H9 (cell line): Measurements from ENCODE around the gene TOR1A. TPM values are rescaled to one million over a fixed set of nuclear protein-coding genes. Genes with fewer than 3 reads are reported as not detected.

Experiments used
- DNase-seq: peaks from one replicate; pipeline ENCODE4 v3.0.0-alpha.2; 2017
- H2AFZ ChIP-seq: one replicate; pipeline ENCODE4 v1.6.1; 2013; ENCODE audit warnings: mild to moderate bottlenecking, low read length, control low read depth, moderate library complexity
- H2AK5ac ChIP-seq: 2 replicates; pipeline ENCODE4 v1.6.1; 2013; ENCODE audit warnings: low read length, control low read depth, mixed read lengths; ENCODE audit not compliant: insufficient read length
- H2BK120ac ChIP-seq: one replicate; pipeline ENCODE4 v1.6.1; 2013; ENCODE audit warnings: low read depth, mild to moderate bottlenecking, low read length, control low read depth, inconsistent platforms; ENCODE audit not compliant: poor library complexity, severe bottlenecking
- H2BK12ac ChIP-seq: 2 replicates; pipeline ENCODE4 v1.6.1; 2013; ENCODE audit warnings: low read length, control low read depth, mixed read lengths, low read depth; ENCODE audit not compliant: insufficient read length
- H2BK15ac ChIP-seq: 2 replicates; pipeline ENCODE4 v1.6.1; 2013; ENCODE audit warnings: low read depth, low read length, control low read depth
- H2BK20ac ChIP-seq: one replicate; pipeline ENCODE4 v1.6.1; 2013; ENCODE audit warnings: low read depth, mild to moderate bottlenecking, low read length, control low read depth, inconsistent platforms; ENCODE audit not compliant: poor library complexity, severe bottlenecking
- H2BK5ac ChIP-seq: 2 replicates; pipeline ENCODE4 v1.6.1; 2013; ENCODE audit warnings: low read length, control low read depth, mixed read lengths; ENCODE audit not compliant: insufficient read length
- H3K14ac ChIP-seq: 2 replicates; pipeline ENCODE4 v1.6.1; 2013; ENCODE audit warnings: low read length, control low read depth; ENCODE audit not compliant: insufficient read depth
- H3K18ac ChIP-seq: 2 replicates; pipeline ENCODE4 v1.6.1; 2013; ENCODE audit warnings: low read depth, mild to moderate bottlenecking, mixed read lengths, low read length, control low read depth; ENCODE audit not compliant: insufficient read length
- H3K23ac ChIP-seq: 2 replicates; pipeline ENCODE4 v1.6.1; 2013; ENCODE audit warnings: low read length, control low read depth, mixed read lengths, low read depth; ENCODE audit not compliant: insufficient read length
- H3K23me2 ChIP-seq: 2 replicates; pipeline ENCODE4 v1.6.1; 2013; ENCODE audit warnings: low read depth, mild to moderate bottlenecking, mixed read lengths, low read length, control low read depth; ENCODE audit not compliant: insufficient read length, poor library complexity, severe bottlenecking
- H3K27ac ChIP-seq: 2 replicates; pipeline ENCODE4 v1.5.1; 2013; ENCODE audit warnings: low read length, control low read depth, mixed read lengths, low read depth; ENCODE audit not compliant: insufficient read length
- H3K27me3 ChIP-seq: 2 replicates; pipeline ENCODE4 v1.6.1; 2013; ENCODE audit warnings: low read length, control low read depth, inconsistent platforms; ENCODE audit not compliant: insufficient read depth
- H3K4ac ChIP-seq: 2 replicates; pipeline ENCODE4 v1.6.1; 2013; ENCODE audit warnings: low read depth, mild to moderate bottlenecking, control low read depth, inconsistent platforms, low read length, moderate library complexity
- H3K4me1 ChIP-seq: 2 replicates; pipeline ENCODE4 v1.6.1; 2013; ENCODE audit warnings: low read length, control low read depth, inconsistent platforms; ENCODE audit not compliant: insufficient read depth
- H3K4me2 ChIP-seq: 2 replicates; pipeline ENCODE4 v1.6.1; 2013; ENCODE audit warnings: low read length, control low read depth, mixed read lengths; ENCODE audit not compliant: insufficient read length, insufficient read depth
- H3K56ac ChIP-seq: 2 replicates; pipeline ENCODE4 v1.6.1; 2013; ENCODE audit warnings: low read depth, mild to moderate bottlenecking, mixed read lengths, low read length, control low read depth; ENCODE audit not compliant: insufficient read length
- H3K79me1 ChIP-seq: 2 replicates; pipeline ENCODE4 v1.6.1; 2013; ENCODE audit warnings: low read depth, mild to moderate bottlenecking, moderate library complexity, low read length, control low read depth, inconsistent platforms; ENCODE audit not compliant: insufficient read depth, poor library complexity, severe bottlenecking
- H3K79me2 ChIP-seq: 2 replicates; pipeline ENCODE4 v1.6.1; 2013; ENCODE audit warnings: low read length, control low read depth, inconsistent platforms; ENCODE audit not compliant: insufficient read depth
- H3K9ac ChIP-seq: 2 replicates; pipeline ENCODE4 v1.6.1; 2013; ENCODE audit warnings: low read length, control low read depth, mixed read lengths; ENCODE audit not compliant: insufficient read length; ENCODE audit errors: extremely low read depth
- H3K9me3 ChIP-seq: one replicate; pipeline ENCODE4 v1.6.1; 2013; ENCODE audit warnings: low read depth, low read length, inconsistent platforms; ENCODE audit not compliant: control insufficient read depth
- H3T11ph ChIP-seq: one replicate; pipeline ENCODE4 v1.6.1; 2013; ENCODE audit warnings: mild to moderate bottlenecking, low read length, control low read depth, inconsistent platforms
- H4K20me1 ChIP-seq: one replicate; pipeline ENCODE4 v1.6.1; 2013; ENCODE audit not compliant: control insufficient read depth, insufficient read length, insufficient read depth
- H4K5ac ChIP-seq: 2 replicates; pipeline ENCODE4 v1.6.1; 2013; ENCODE audit warnings: low read depth, mild to moderate bottlenecking, mixed read lengths, low read length, control low read depth; ENCODE audit not compliant: insufficient read length
- H4K8ac ChIP-seq: replicated peaks from 2 replicates; pipeline ENCODE4 v1.6.1; 2013; ENCODE audit warnings: low read length, control low read depth, mixed read lengths, low read depth; ENCODE audit not compliant: insufficient read length
- H4K91ac ChIP-seq: 2 replicates; pipeline ENCODE4 v1.6.1; 2013; ENCODE audit warnings: low read depth, mild to moderate bottlenecking, moderate library complexity, mixed read lengths, low read length, control low read depth; ENCODE audit not compliant: insufficient read length
- H3K27ac Mint-ChIP-seq, 3 experiments: 2 replicates in 2 of 3; 3 replicates in 1 of 3; pipeline ENCODE4 v1.8.0; 2020 to 2021; ENCODE audit warnings: mixed read lengths in 3 of 3, mild to moderate bottlenecking in 1 of 3, moderate library complexity in 1 of 3
- H3K27me3 Mint-ChIP-seq: 2 replicates; pipeline ENCODE4 v1.8.0; 2021; ENCODE audit warnings: low read depth, mild to moderate bottlenecking, moderate library complexity, mixed read lengths
- H3K36me3 Mint-ChIP-seq, 3 experiments: 2 replicates in 2 of 3; 3 replicates in 1 of 3; pipeline ENCODE4 v1.8.0; 2020 to 2021; ENCODE audit warnings: low read depth in 3 of 3, mixed read lengths in 3 of 3; ENCODE audit not compliant: insufficient read depth in 1 of 3
- H3K4me1 Mint-ChIP-seq, 2 experiments: 2 replicates each; pipeline ENCODE4 v1.8.0; 2020; ENCODE audit warnings: mixed read lengths in 2 of 2
- H3K4me3 Mint-ChIP-seq, 2 experiments: 2 replicates in 1 of 2; 3 replicates in 1 of 2; pipeline ENCODE4 v1.8.0; 2020 to 2021; ENCODE audit warnings: mild to moderate bottlenecking in 2 of 2, mixed read lengths in 2 of 2, moderate library complexity in 1 of 2
- H3K9me3 Mint-ChIP-seq, 2 experiments: 2 replicates in 1 of 2; 3 replicates in 1 of 2; pipeline ENCODE4 v1.8.0; 2020; ENCODE audit warnings: mild to moderate bottlenecking in 2 of 2, mixed read lengths in 2 of 2, moderate library complexity in 1 of 2
- CTCF ChIP-seq: fragments of 200-600 bp; sonication (generic); conservative IDR thresholded peaks from 3 replicates; pipeline ENCODE4 v1.8.0; 2021; ENCODE audit warnings: antibody characterized with exemption, mild to moderate bottlenecking
- WGBS: extraction: QIAGEN DNeasy Blood & Tissue Kit; methylation state at CpG from one replicate; pipeline ENCODE4 v1.1.7; 2013; ENCODE audit warnings: missing lambda C conversion rate, low lambda C conversion rate, mixed read lengths; ENCODE audit not compliant: insufficient read length; ENCODE audit errors: extremely low coverage; 5-methylcytosine and 5-hydroxymethylcytosine counted together
- total RNA-seq: library from RNA; stranded (reverse); gene quantifications from 2 replicates; pipeline ENCODE4 v1.2.1, GENCODE V29; 2021

Gene TOR1A
- total RNA-seq, 1 experiment from 2014 or later = 60.1 TPM

- H3K4ac ChIP-seq = no peak overlapping the region
Measured at GRCh38 chr9:129838707-129839259, 14.8 kb upstream of the TOR1A start.

More at GRCh38 chr9:129838707-129839259, 14.8 kb upstream of the TOR1A start:
- Histone ChIP-seq H3K56ac (no peak overlapping the region), H3K18ac (no peak overlapping the region), H4K8ac (no peak overlapping the region), H4K20me1 (no peaks in the 10 kb centered on the region), H3T11ph (no peak overlapping the region), H3K27ac (no peak overlapping the region), H4K5ac (no peak overlapping the region), H3K9ac (no peak overlapping the region), H3K27me3 (no peaks in the 10 kb centered on the region), H2BK120ac (no peak overlapping the region), H2AFZ (no peak overlapping the region), H2BK20ac (no peak overlapping the region), H3K4me2 (no peak overlapping the region), H3K9me3 (no peaks in the 10 kb centered on the region), H3K79me2 (no peaks in the 10 kb centered on the region; the same call in 1 of the 2 replicates), H2BK12ac (no peak overlapping the region), H2BK5ac (no peak overlapping the region), H4K91ac (no peak overlapping the region), H2AK5ac (no peak overlapping the region), H3K4me1 (peaks cover 6% of the 10 kb centered on the region; the same call in 1 of the 2 replicates), H3K23me2 (peaks cover 10% of the 10 kb centered on the region), H3K14ac (no peak overlapping the region; the same call in 1 of the 2 replicates), H2BK15ac (no peak overlapping the region), H3K79me1 (no peaks in the 10 kb centered on the region), H3K23ac (no peak overlapping the region)
- Mint-ChIP-seq H3K4me3 (peak overlapping the region in 1 of 2 experiments; percentile 19; a peak in 1 of 5 replicates), H3K36me3 (peaks cover 0 to 2% (median 2%) of the 10 kb centered on the region in 3 experiments; a peak in 3 of 7 replicates), H3K27ac (peak overlapping the region in 2 of 3 experiments; percentile 16 to 30; a peak in 3 of 7 replicates), H3K9me3 (no peaks in the 10 kb centered on the region; a peak in 1 of 5 replicates), H3K4me1 (peaks cover 50 to 55% of the 10 kb centered on the region in 2 experiments), H3K27me3 (no peaks in the 10 kb centered on the region; the same call in 1 of the 2 replicates)
- no CpG with 5 or more reads among the region's 12 CpGs for WGBS
- no peak for DNase-seq
- TF ChIP-seq CTCF = no peak
